Immature natural killer cell (primary cell): ENCODE measurements around the gene HOXA4. TPM values are rescaled to one million over a fixed set of nuclear protein-coding genes. Genes with fewer than 3 reads are reported as not detected.

ENCODE experiments used
- DNase-seq, 3 donors: peaks; one replicate each; pipeline ENCODE4 v3.0.0; 2022; ENCODE audit warnings: mixed read lengths in 1 of 3
- H3K27ac Mint-ChIP-seq, 6 donors: one replicate each; pipeline ENCODE4 v1.8.0; 2020; ENCODE audit warnings: mixed read lengths in 6 of 6, mild to moderate bottlenecking in 5 of 6, inconsistent platforms in 4 of 6, moderate library complexity in 3 of 6
- H3K27me3 Mint-ChIP-seq, 3 donors: one replicate each; pipeline ENCODE4 v1.8.0; 2020 to 2021; ENCODE audit warnings: low read depth in 3 of 3, mild to moderate bottlenecking in 3 of 3, mixed read lengths in 3 of 3, moderate library complexity in 3 of 3, inconsistent platforms in 1 of 3
- H3K36me3 Mint-ChIP-seq, 3 donors: one replicate each; pipeline ENCODE4 v1.8.0; 2020; ENCODE audit warnings: mixed read lengths in 3 of 3, inconsistent platforms in 2 of 3, mild to moderate bottlenecking in 2 of 3
- H3K4me1 Mint-ChIP-seq, 2 donors: one replicate each; pipeline ENCODE4 v1.8.0; 2020; ENCODE audit warnings: inconsistent platforms in 2 of 2, mild to moderate bottlenecking in 2 of 2, mixed read lengths in 2 of 2, moderate library complexity in 1 of 2
- H3K4me3 Mint-ChIP-seq, 5 donors: one replicate each; pipeline ENCODE4 v1.8.0; 2020; ENCODE audit warnings: mild to moderate bottlenecking in 5 of 5, mixed read lengths in 5 of 5, inconsistent platforms in 3 of 5, moderate library complexity in 3 of 5
- H3K9me3 Mint-ChIP-seq, 6 donors: one replicate each; pipeline ENCODE4 v1.8.0; 2020; ENCODE audit warnings: mild to moderate bottlenecking in 6 of 6, mixed read lengths in 6 of 6, inconsistent platforms in 4 of 6, moderate library complexity in 3 of 6
- polyA plus RNA-seq, 3 donors: library from polyadenylated mRNA; unstranded; fragments of 300-500 nt; fragmentation: Illumina TruSeq; gene quantifications; one replicate each; pipeline ENCODE4 v1.2.3, GENCODE V29; 2021

HOXA4 gene
- polyA plus RNA-seq, 3 donors from 2014 or later: 0.51 to 1.2 TPM; not detected in 1

GRCh38 chr7:27133409-27134231, 3.1 kb upstream of the HOXA4 start:
- Mint-ChIP-seq H3K27ac (no peak overlapping the region), H3K9me3 (no peaks in the 10 kb centered on the region), H3K4me3 (no peak overlapping the region), H3K36me3 (no peaks in the 10 kb centered on the region), H3K4me1 (peaks cover 6 to 28% of the 10 kb centered on the region in 2 donors), H3K27me3 (peaks cover 10 to 17% (median 12%) of the 10 kb centered on the region in 3 donors)
- DNase-seq: no peak

DNA sequence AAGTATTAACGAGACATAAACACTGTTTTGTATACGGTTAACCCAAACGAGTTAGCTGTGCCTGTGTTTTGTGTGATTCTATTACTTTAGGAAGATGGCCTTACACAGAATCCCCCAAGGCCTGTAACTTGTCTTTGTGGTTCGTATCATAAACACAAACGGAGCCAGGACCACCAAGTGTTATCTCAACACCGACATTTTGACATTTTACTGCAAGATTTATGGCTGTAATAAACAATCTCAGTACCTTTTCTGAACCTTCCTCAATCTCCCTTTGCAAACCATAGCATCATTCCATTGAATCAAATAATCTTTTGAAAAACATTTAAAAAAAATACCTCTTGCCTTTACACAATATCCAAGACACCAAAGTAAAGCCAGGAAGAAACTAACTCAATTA, 2.4 kb upstream of the HOXA4 start:
- Mint-ChIP-seq H3K4me1 (peaks cover 6 to 28% of the 10 kb centered on the region in 2 donors), H3K4me3 (no peak overlapping the region)

GRCh38 chr7:27132214-27132613, 1.7 kb upstream of the HOXA4 start:
- Mint-ChIP-seq H3K36me3 (no peaks in the 10 kb centered on the region), H3K27ac (peak overlapping the region in 2 of 6 donors; percentile 57 to 62), H3K4me1 (peaks cover 6 to 25% of the 10 kb centered on the region in 2 donors), H3K4me3 (peak overlapping the region in 2 of 5 donors; percentile 54 to 81), H3K9me3 (no peaks in the 10 kb centered on the region), H3K27me3 (peaks cover 7 to 16% (median 8%) of the 10 kb centered on the region in 3 donors)
- DNase-seq: no peak

More for the DNA sequence above, 2.4 kb upstream of the HOXA4 start:
- H3K36me3 Mint-ChIP-seq: no peaks in the 10 kb centered on the region
- H3K27ac Mint-ChIP-seq: no peak overlapping the region
- no peak for DNase-seq
- no peaks in the 10 kb centered on the region for H3K9me3 Mint-ChIP-seq
- H3K27me3 Mint-ChIP-seq: peaks cover 9 to 17% (median 12%) of the 10 kb centered on the region in 3 donors

- H3K9me3 Mint-ChIP-seq: no peaks in the 10 kb centered on the region
- H3K27ac Mint-ChIP-seq: peak overlapping the region in 3 of 6 donors; percentile 21 to 84 (median 53)
These were observed 848 bp upstream of the HOXA4 start for GRCh38 chr7:27131390-27131819.

DNA sequence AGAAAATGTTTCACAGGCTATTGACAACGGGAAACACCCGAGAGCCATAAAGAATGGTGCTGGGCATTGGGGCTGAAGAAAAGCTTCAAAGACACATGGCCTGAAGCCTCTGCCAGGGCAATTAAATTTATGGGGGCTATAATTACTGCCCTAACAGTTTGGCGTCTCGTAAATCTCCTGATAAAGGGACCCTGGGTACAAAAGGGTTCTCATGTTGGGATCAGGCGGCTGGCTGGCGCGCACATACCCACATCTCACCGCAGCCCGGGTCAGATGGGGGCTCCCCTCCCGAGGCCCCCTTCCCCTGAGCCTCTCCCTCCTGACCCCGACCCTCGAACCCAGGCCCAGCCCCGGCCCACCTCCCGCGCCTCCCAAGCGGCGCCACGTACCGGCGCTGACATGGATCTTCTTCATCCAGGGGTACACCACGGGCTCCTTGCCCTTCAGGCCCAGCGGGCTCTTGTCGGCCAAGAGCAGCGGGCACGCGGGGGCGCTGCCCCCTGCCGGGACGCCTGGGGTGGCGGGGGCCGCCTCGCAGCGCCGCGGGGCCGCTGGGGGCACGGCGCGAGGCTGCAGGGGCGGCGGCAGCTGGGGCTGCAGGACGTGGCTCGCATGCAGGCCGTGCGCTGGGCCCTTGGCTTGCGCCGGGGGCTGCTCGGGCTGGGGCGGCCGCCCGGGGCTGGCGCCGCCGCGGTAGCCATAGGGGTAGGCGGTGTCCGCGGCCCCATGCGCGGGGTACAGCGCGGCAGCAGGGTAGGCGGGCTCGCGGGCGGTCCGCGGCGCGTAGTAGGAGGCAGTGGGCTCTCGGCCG, 623 bp downstream of the HOXA4 start:
- peak; percentile 10 to 56 (median 39) for DNase-seq
- Mint-ChIP-seq H3K27ac (peak overlapping the region in 1 of 6 donors; percentile 34), H3K9me3 (no peaks in the 10 kb centered on the region), H3K36me3 (peaks cover 0 to under 1% (median 0%) of the 10 kb centered on the region in 3 donors), H3K4me1 (peaks cover 6% of the 10 kb centered on the region in 2 donors), H3K4me3 (peak overlapping the region; percentile 39 to 70 (median 56)), H3K27me3 (peaks cover 2 to 15% (median 11%) of the 10 kb centered on the region in 3 donors)

More at GRCh38 chr7:27131390-27131819, 848 bp upstream of the HOXA4 start:
- peak overlapping the region; percentile 62 to 83 (median 80) for H3K4me3 Mint-ChIP-seq
- H3K36me3 Mint-ChIP-seq: no peaks in the 10 kb centered on the region
- peaks cover 5 to 12% (median 11%) of the 10 kb centered on the region in 3 donors for H3K27me3 Mint-ChIP-seq
- no peak for DNase-seq
- H3K4me1 Mint-ChIP-seq: peaks cover 6 to 21% of the 10 kb centered on the region in 2 donors

DNA sequence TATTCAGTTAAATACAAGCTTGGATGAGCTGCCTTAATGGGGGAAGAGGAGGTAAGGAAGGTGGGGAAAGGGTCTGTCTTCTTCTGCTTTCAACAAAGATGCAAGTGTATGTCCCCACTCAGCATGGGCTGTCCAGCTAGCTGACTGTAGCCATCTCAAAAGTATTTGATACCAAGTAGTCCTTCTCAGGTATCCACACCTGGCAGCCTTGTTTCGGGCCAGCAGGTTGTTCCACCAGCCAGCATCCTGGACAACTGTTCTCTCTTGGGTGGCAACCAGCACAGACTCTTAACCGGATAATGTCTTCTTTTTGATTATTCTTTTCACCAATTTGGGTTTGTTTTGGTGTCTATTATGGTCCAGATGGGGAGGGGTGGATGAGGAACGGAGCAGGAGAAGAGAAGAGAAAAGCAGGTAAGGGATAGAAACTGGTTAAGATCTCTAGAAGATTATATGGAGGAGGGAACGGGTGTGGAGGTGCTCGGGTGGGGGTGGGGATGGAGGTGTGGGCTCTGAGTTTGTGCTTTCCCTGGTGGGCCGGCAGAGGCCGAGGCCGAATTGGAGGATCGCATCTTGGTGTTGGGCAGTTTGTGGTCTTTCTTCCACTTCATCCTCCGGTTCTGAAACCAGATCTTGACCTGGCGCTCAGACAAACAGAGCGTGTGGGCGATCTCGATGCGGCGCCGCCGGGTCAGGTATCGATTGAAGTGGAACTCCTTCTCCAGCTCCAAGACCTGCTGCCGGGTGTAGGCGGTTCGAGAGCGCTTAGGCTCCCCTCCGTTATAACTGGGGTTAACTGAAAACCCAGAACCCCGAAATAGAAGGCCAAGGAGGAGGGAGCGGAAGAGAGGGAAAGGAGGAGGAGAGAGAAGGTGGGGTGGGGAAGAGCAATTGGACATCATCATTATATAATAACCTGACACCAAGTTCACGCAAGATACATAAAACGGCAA, 1.5 kb downstream of the HOXA4 start:
- H3K4me1 Mint-ChIP-seq: peaks cover 6% of the 10 kb centered on the region in 2 donors
- DNase-seq: no peak
- peaks cover 0 to 7% (median 0%) of the 10 kb centered on the region in 3 donors for H3K36me3 Mint-ChIP-seq
- peaks cover 1 to 15% (median 11%) of the 10 kb centered on the region in 3 donors for H3K27me3 Mint-ChIP-seq
- H3K4me3 Mint-ChIP-seq: peak overlapping the region; percentile 39 to 71 (median 56)
- peak overlapping the region in 1 of 6 donors; percentile 34 for H3K27ac Mint-ChIP-seq
- H3K9me3 Mint-ChIP-seq: no peaks in the 10 kb centered on the region

DNA sequence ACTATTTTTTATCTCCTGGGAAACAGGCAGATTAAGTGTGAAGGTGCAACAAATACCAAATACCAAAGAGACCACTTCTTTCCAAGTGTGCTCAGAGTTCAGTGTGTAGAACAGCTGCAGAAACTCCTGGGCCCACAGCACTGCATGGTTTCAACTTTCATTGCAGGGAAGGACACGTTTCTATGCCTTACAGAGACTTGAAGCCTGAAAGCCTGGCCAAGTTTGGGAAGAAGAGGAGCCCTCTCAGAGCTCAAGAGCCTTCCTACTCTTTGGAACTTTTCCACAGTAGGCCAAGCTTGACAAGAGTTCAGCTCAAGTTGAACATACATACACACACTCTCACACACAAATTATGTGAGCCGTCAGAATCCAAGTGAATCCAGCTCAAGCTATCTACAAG, 2.5 kb downstream of the HOXA4 start:
- Mint-ChIP-seq H3K36me3 (peaks cover 0 to 7% (median 0%) of the 10 kb centered on the region in 3 donors), H3K4me1 (peaks cover 6% of the 10 kb centered on the region in 2 donors), H3K9me3 (no peaks in the 10 kb centered on the region), H3K27me3 (peaks cover 1 to 15% (median 13%) of the 10 kb centered on the region in 3 donors), H3K4me3 (peak overlapping the region in 1 of 5 donors; percentile 70), H3K27ac (no peak overlapping the region)
- DNase-seq: no peak

- Mint-ChIP-seq H3K4me3 (no peak overlapping the region), H3K9me3 (no peaks in the 10 kb centered on the region), H3K4me1 (peaks cover 6% of the 10 kb centered on the region in 2 donors), H3K27ac (no peak overlapping the region), H3K27me3 (peaks cover 1 to 13% (median 12%) of the 10 kb centered on the region in 3 donors), H3K36me3 (peaks cover 0 to 7% (median 1%) of the 10 kb centered on the region in 3 donors)
- DNase-seq: no peak
These were observed 3.8 kb downstream of the HOXA4 start for GRCh38 chr7:27126596-27127327.

- no peak for DNase-seq
- no peak overlapping the region for H3K27ac Mint-ChIP-seq
- peaks cover 1 to 10% (median 9%) of the 10 kb centered on the region in 3 donors for H3K27me3 Mint-ChIP-seq
- peaks cover 0 to 7% (median 3%) of the 10 kb centered on the region in 3 donors for H3K36me3 Mint-ChIP-seq
- no peaks in the 10 kb centered on the region for H3K9me3 Mint-ChIP-seq
- no peaks in the 10 kb centered on the region for H3K4me1 Mint-ChIP-seq
- H3K4me3 Mint-ChIP-seq: no peak overlapping the region
These were observed 4.6 kb downstream of the HOXA4 start for GRCh38 chr7:27125986-27126394.

- Mint-ChIP-seq H3K27ac (no peak overlapping the region), H3K9me3 (no peaks in the 10 kb centered on the region), H3K4me1 (no peaks in the 10 kb centered on the region), H3K36me3 (peaks cover 0 to 7% (median 3%) of the 10 kb centered on the region in 3 donors), H3K4me3 (no peak overlapping the region), H3K27me3 (peaks cover 1 to 8% (median 6%) of the 10 kb centered on the region in 3 donors)
- no peak for DNase-seq
These were observed 5.5 kb downstream of the HOXA4 start for GRCh38 chr7:27124902-27125689.

GRCh38 chr7:27124096-27124901, 6.3 kb downstream of the HOXA4 start:
- Mint-ChIP-seq H3K27ac (no peak overlapping the region), H3K27me3 (peaks cover 1 to 6% (median 4%) of the 10 kb centered on the region in 3 donors), H3K9me3 (no peaks in the 10 kb centered on the region), H3K4me3 (no peak overlapping the region), H3K36me3 (peaks cover 0 to 7% (median 3%) of the 10 kb centered on the region in 3 donors), H3K4me1 (no peaks in the 10 kb centered on the region)
- DNase-seq: no peak
